ENCODE data around the gene RIOK3. TPM values are rescaled to one million over a fixed set of nuclear protein-coding genes. Genes with fewer than 3 reads are reported as not detected.
"Not testable (repeated sequence)": the region's sequence is repeated elsewhere in the genome, so short reads cannot be mapped to it uniquely, and the experiment has no call there.

Gene RIOK3
- total RNA-seq, 1 donor from 2014 or later = 64.1 TPM

- no peak for ATAC-seq
Measured at GRCh38 chr18:23428821-23429220, 24.3 kb upstream of the RIOK3 start.

GRCh38 chr18:23429538-23429937, 23.5 kb upstream of the RIOK3 start:
- H3K27ac ChIP-seq; ATAC-seq; H3K27me3 ChIP-seq (ENCODE audit: low read depth); intact Hi-C loops (cut with DNase I); H3K36me3 ChIP-seq; H3K9me3 ChIP-seq; DNase-seq; H3K4me1 ChIP-seq; H3K4me3 ChIP-seq: not testable (repeated sequence)

More at GRCh38 chr18:23428821-23429220, 24.3 kb upstream of the RIOK3 start:
- DNase-seq = no peak
- no peaks in the 10 kb centered on the region for H3K4me1 ChIP-seq
- intact Hi-C loops (cut with DNase I) = no loop called here
- no peaks in the 10 kb centered on the region for H3K27me3 ChIP-seq (ENCODE audit: low read depth)
- no peak overlapping the region for H3K4me3 ChIP-seq
- no peaks in the 10 kb centered on the region for H3K9me3 ChIP-seq
- no peak overlapping the region for H3K27ac ChIP-seq
- no peak for TF ChIP-seq CTCF (IDR thresholded peaks at IDR 0.05)
- H3K36me3 ChIP-seq = no peaks in the 10 kb centered on the region

GRCh38 chr18:23433360-23433759, 19.7 kb upstream of the RIOK3 start:
- intact Hi-C loops (cut with DNase I) = no loop called here
- no peak overlapping the region for H3K4me3 ChIP-seq
- H3K27ac ChIP-seq = no peak overlapping the region
- H3K36me3 ChIP-seq = no peaks in the 10 kb centered on the region
- H3K27me3 ChIP-seq (ENCODE audit: low read depth) = no peaks in the 10 kb centered on the region
- H3K4me1 ChIP-seq = peaks cover 13% of the 10 kb centered on the region
- H3K9me3 ChIP-seq = no peaks in the 10 kb centered on the region
- DNase-seq (no peak), ATAC-seq (no peak)
- no peak for TF ChIP-seq CTCF (IDR thresholded peaks at IDR 0.05)

GRCh38 chr18:23437357-23438045, 15.6 kb upstream of the RIOK3 start:
- intact Hi-C loops (cut with DNase I) = no loop called here
- Histone ChIP-seq H3K9me3 (no peaks in the 10 kb centered on the region), H3K4me3 (peak overlapping the region; percentile 85), H3K27me3 (ENCODE audit: low read depth) (no peaks in the 10 kb centered on the region), H3K27ac (peak overlapping the region; percentile 58), H3K4me1 (peaks cover 14% of the 10 kb centered on the region), H3K36me3 (no peaks in the 10 kb centered on the region)
- TF ChIP-seq CTCF (IDR thresholded peaks at IDR 0.05) = no peak
- ATAC-seq = peak; percentile 94 to 99
- peak; percentile 93 for DNase-seq

GRCh38 chr18:23438046-23438377, 15.1 kb upstream of the RIOK3 start:
- no peak overlapping the region for H3K27ac ChIP-seq
- TF ChIP-seq CTCF (IDR thresholded peaks at IDR 0.05) = no peak
- peak overlapping the region; percentile 85 for H3K4me3 ChIP-seq
- H3K36me3 ChIP-seq = no peaks in the 10 kb centered on the region
- no peaks in the 10 kb centered on the region for H3K9me3 ChIP-seq
- no peak for DNase-seq
- H3K4me1 ChIP-seq = peaks cover 14% of the 10 kb centered on the region
- no peaks in the 10 kb centered on the region for H3K27me3 ChIP-seq (ENCODE audit: low read depth)
- intact Hi-C loops (cut with DNase I) = no loop called here
- no peak for ATAC-seq

- H3K9me3 ChIP-seq = no peaks in the 10 kb centered on the region
- ATAC-seq (no peak), DNase-seq (no peak)
- no peaks in the 10 kb centered on the region for H3K36me3 ChIP-seq
- intact Hi-C loops (cut with DNase I) = no loop called here
- H3K4me3 ChIP-seq = peak overlapping the region; percentile 85
- H3K27me3 ChIP-seq (ENCODE audit: low read depth) = no peaks in the 10 kb centered on the region
- no peak for TF ChIP-seq CTCF (IDR thresholded peaks at IDR 0.05)
- peaks cover 14% of the 10 kb centered on the region for H3K4me1 ChIP-seq
- no peak overlapping the region for H3K27ac ChIP-seq
Measured at GRCh38 chr18:23438608-23439366, 14.3 kb upstream of the RIOK3 start.

All from lower lobe of right lung (tissue), 2 donors.